Hematopoietic multipotent progenitor cell treated with erythropoietin and hydrocortisone succinate and interleukin-3 and kit ligand, for 4 days (in vitro differentiated cells): Measurements from ENCODE around the gene TREH.

Experiments used
- DNase-seq: peaks from one replicate; pipeline ENCODE4 v3.0.0-alpha.2; 2015

The TREH gene

GRCh38 chr11:118663381-118663780 is 16.1 kb downstream of the TREH start:
- no peak for DNase-seq

DNA sequence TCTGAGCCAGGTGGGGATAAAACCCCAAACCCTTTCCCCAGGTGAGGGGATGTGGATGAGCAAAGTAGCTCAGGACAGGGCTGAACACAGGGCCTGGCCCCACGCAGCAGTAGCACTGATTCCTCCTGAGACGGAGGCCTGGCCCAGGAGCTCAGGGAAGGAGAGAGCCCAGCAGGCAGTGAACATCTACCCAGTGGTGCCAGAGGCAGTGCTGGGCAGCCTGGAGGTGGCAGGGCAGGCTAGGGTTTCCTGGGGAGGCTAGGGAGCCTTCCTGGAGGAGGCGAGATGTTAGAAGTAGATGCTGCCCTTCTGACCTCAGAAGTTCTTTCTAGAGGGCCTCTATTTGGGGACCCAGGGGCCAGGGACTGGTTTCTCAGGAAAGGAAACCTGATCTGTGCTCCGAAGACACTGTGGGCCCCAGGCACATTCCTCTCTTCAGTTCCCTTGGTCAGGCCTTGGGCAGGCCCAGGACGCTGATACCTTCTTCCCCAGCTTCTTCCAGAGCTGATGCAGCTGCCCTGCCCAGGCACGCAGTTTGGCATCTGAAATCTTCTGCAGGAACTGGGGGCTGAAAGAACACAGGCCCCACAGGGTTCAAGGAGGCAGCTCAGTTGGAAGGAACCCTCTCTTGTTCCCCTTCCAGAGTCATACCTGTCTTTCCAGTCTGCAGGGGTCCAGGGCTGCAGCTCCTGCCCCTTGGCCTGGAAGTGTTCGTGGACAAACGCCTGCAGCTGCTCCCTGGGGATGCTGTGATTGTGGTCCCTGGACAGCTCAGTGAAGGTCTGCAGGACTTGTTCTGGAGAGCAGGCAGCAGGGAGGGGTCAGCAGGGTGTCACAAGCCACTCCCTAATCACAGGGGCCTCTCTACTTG is 16.8 kb downstream of the TREH start:
- DNase-seq, result no peak

GRCh38 chr11:118661425-118662301 is 17.8 kb downstream of the TREH start:
- DNase-seq, result no peak

- DNase-seq, result no peak
Observed at GRCh38 chr11:118660681-118661424, 18.6 kb downstream of the TREH start.

DNA sequence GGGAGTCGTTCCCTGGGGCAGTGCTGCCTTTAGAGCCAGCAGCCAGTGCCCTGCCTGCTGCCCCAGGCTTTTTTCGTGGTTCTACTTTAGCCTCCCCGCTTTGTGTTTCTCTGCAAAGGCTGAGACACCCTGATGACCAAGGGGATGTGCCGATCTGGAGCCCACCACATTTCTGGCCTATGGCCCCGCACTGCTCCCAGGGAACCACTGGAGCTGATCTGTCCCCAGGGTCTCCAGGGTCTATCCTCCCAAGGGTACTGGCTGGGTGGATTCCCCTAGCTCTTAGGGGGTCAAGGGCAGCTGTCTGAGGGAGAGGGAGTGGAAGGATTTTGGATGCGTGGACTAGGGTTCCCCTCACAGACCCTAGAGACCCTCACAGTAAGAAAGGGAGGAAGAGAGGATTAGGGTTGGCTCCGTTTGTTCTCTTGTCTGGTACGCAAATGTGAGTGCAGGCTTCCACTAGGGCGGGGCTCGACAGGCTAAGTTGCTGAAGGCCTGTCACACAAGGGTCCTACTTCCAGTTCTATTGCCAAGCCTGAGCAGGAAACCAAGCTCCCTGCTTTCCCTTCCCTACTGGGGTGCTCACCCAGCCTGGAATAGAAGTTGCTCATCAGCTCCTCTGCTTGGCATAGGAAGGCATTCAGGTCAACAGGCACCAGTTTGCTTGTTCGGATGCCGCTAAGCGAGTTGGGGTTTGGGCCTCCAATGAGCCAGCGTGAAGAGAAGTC is 19.3 kb downstream of the TREH start:
- no peak for DNase-seq

DNA sequence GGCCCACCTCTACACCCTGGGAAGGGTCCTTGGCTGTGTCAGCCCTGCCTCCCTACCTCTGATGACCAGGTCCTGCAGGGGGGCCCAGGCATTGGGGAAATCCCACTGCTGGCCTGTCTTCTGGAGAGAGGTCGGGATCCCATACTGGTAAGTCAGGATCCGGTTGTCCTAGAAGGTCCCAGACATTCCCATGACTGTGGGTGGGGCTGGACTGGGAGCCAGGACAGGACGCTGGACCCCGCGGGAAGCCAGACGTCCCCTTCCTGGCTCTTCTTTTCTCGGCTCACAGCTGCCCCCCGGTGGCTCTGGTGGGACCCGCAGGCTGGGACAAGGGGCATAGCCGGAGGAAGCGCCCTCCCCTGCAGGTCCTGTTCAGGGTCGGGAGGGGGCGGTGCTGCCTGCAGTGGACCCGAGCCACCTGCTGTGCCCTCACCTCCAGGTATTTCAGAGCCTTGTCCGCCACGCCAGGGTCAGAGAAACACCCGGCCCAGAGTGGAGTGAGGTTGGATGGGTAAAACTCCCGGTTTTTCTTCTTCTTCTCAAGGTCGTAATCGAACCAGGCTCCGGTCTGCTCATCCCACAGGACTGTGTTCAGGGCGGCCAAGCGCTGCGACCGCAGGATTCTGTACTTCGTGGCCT is 20.0 kb downstream of the TREH start:
- peak; percentile 94 for DNase-seq

- DNase-seq, result no peak
Observed at GRCh38 chr11:118658429-118659313, 20.8 kb downstream of the TREH start.

DNA sequence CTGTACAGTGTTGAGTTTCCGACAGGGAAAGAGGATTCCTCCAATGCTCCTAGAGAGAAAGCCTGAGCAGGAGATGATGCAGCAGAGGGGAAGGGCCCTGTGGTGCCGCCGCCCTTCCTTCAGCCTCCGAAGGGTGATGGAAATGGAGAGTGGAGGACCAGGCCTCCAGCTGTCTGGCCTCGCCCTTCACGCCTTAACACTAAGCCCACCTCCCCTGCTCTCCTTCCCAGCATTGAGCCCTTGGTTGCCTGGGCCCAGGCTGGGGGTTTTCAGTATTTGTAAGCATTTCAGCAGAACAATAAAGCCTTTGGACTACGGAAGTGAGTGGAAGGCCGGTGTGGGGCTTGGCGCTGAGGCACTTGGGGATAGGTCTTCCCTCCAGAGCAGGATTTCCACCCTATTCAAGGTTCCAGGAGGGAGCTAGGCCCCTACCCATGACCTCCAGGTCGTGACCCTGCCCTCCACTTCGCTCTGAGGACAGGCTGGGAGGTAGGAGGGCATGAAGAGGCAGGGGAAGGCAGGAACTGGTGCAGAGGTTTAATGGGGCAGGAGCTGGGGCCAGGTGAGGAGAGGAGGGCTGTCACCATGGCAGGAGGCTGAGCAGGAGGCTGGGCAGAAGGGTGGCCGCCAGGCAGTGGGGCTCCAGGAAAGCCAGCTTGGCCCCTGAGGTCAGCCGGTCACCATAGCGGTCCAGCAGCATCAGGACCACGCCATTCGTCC is 21.6 kb downstream of the TREH start:
- DNase-seq, result no peak

GRCh38 chr11:118657238-118657637 is 22.2 kb downstream of the TREH start:
- no peak for DNase-seq

- DNase-seq, result no peak
Observed at GRCh38 chr11:118656563-118657165, 22.8 kb downstream of the TREH start.

- no peak for DNase-seq
Observed at GRCh38 chr11:118655486-118656190, 23.8 kb downstream of the TREH start.

- DNase-seq, result no peak
Observed at GRCh38 chr11:118653684-118654390, 25.6 kb downstream of the TREH start.

DNA sequence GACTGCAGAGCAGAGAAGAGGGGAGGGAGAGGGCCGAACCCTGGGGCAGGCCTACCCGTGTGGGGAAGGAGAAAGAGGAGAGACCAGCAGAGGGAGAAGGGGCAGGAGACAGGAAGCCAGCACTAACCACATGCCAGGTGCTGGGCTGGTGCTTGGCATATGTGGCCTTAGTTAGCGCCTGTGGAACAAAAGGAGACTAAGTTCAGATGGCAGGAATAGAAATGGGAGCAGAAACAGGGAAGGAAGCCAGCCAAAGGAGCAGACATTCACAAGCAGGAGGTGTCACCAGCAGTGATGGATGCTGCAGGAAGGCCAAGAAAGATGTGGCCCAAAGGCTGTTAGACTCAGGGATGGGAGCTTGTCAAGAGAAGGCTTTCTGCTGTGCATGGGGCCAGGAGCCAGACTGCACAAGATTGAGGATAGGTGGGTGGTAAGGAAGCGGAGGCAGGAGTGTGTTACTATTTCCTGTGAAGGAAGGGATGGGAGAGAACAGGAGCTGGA is 26.7 kb downstream of the TREH start:
- DNase-seq, result peak; percentile 49

GRCh38 chr11:118651820-118652219 is 27.6 kb downstream of the TREH start:
- DNase-seq, result no peak

GRCh38 chr11:118650366-118650765 is 29.1 kb downstream of the TREH start:
- DNase-seq, result no peak

DNA sequence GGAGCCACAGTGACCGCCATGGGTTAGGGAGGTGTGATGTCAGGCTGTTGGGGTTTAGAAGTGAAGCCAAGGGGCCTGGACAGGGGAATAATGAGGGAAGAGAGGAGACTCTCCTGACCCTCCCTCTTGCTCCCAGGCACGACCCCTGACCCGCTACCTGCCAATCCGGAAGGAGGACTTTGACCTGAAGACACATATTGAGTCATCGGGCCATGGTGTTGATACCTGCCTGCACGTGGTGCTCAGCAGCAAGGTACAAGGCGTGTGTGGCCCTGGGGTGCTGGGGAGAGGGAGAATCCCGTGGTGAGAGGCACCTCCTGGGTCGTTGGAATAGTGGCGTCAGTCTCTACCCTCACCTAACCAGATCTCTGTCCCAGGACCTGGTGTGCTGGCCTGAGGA is 29.5 kb downstream of the TREH start:
- DNase-seq, result no peak

GRCh38 chr11:118648291-118648690 is 31.2 kb downstream of the TREH start:
- no peak for DNase-seq

DNA sequence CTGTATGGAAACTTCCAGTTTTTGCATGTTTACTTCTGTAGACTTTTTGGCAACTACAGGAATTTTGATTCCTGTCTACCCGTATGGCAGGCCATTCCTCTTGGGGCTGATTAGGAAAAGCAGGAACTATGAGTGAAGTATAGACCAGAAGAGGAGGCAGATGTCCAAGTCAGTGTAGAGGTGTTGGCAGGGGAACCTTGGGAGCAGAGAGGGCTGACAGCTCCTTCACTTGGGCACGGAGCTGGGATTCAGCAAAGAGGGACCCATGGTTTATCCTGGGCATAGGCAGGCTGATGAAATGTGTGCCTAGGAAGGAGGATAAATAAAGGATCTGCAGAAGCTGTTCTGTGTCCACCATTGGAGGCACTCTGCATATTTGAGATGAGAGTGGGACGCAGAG is 33.1 kb downstream of the TREH start:
- no peak for DNase-seq
